ENCODE measurements around the gene UBE2QL1.

UBE2QL1 gene

DNA sequence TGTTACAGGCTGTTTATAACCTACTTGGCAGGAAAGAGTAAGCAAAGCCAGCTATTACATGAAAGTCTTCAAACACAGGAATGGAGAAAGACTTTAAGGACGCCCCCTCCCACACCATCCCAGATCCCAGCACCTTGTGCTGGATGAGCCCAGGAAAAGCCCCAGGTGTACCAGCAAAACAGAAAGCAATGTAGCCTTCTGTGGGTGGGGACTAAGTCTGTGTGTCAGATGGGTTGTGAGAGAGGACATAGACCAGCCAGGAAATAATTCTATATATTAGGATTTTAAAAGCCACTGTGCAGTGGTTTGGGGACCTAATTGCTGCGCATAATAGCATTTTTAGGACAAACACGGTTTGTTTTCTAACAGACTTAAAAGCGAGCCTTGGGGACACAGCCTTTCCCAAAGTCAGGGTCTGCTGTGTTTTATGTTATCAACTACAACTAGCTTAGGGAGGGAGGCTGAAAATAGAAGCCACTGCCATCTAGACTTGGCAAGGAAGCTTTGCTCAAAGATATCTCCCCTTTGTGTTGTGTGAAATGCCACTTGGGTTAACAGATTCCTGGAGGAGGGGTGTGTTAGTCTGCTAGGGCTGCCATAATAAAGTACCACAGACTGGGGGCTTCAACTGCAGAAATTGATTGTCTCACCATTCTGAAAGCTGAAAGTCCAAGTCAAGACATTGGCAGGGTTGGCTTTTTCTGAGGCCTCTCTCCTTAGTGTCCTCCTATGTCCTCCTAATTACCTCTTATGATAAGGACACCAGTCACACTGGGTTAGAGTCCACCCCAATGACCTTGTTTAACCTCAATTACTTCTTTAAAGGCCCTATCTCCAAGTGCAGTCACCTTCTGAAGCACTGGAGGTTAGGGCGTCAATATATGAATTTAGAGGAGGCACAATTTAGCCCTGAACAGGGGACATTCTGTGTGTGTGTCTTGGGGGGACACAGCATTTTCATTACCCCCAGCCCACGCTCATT is 17.2 kb upstream of the UBE2QL1 start:
- no peaks in the 10 kb centered on the region for H3K4me1 ChIP-seq (ENCODE audit: insufficient read depth, low read length, severe bottlenecking)
- TF ChIP-seq EZH2 (IDR thresholded peaks at IDR 0.05; ENCODE audit: borderline replicate concordance, low read length) = no peak
- TF ChIP-seq, protein P1, sequence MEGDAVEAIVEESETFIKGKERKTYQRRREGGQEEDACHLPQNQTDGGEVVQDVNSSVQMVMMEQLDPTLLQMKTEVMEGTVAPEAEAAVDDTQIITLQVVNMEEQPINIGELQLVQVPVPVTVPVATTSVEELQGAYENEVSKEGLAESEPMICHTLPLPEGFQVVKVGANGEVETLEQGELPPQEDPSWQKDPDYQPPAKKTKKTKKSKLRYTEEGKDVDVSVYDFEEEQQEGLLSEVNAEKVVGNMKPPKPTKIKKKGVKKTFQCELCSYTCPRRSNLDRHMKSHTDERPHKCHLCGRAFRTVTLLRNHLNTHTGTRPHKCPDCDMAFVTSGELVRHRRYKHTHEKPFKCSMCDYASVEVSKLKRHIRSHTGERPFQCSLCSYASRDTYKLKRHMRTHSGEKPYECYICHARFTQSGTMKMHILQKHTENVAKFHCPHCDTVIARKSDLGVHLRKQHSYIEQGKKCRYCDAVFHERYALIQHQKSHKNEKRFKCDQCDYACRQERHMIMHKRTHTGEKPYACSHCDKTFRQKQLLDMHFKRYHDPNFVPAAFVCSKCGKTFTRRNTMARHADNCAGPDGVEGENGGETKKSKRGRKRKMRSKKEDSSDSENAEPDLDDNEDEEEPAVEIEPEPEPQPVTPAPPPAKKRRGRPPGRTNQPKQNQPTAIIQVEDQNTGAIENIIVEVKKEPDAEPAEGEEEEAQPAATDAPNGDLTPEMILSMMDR (IDR thresholded peaks at IDR 0.05; ENCODE audit: low read length) = no peak
- no peaks in the 10 kb centered on the region for H3K9me2 ChIP-seq (ENCODE audit: low read depth, low read length)
- no peaks in the 10 kb centered on the region for H3K9me3 ChIP-seq (ENCODE audit: low read length)
- H3K27me3 ChIP-seq (ENCODE audit: insufficient read depth, low read length) = no peaks in the 10 kb centered on the region
- H3K4me2 ChIP-seq (ENCODE audit: low read length) = no peak overlapping the region
- H3K27ac ChIP-seq (ENCODE audit: low read depth, low read length, poor library complexity, severe bottlenecking) = no peak overlapping the region
- H4K20me1 ChIP-seq (ENCODE audit: insufficient read depth, low read length) = no peaks in the 10 kb centered on the region
- H3K36me3 ChIP-seq (ENCODE audit: insufficient read depth, low read length) = no peaks in the 10 kb centered on the region
- no peak overlapping the region for H3K4me3 ChIP-seq (ENCODE audit: low read depth, low read length, poor library complexity, severe bottlenecking)
- H3F3A ChIP-seq (ENCODE audit: insufficient read depth, low read length) = no peaks in the 10 kb centered on the region
- H3K79me2 ChIP-seq (ENCODE audit: insufficient read depth, low read length) = no peaks in the 10 kb centered on the region
- no peak overlapping the region for H2AFZ ChIP-seq (ENCODE audit: low read length)
- H3K9ac ChIP-seq (ENCODE audit: low read length) = no peak overlapping the region

GRCh38 chr5:6432206-6432605 is 16.5 kb upstream of the UBE2QL1 start:
- no peaks in the 10 kb centered on the region for H3K79me2 ChIP-seq (ENCODE audit: insufficient read depth, low read length)
- no peaks in the 10 kb centered on the region for H3K36me3 ChIP-seq (ENCODE audit: insufficient read depth, low read length)
- H2AFZ ChIP-seq (ENCODE audit: low read length) = no peak overlapping the region
- H3F3A ChIP-seq (ENCODE audit: insufficient read depth, low read length) = no peaks in the 10 kb centered on the region
- no peaks in the 10 kb centered on the region for H4K20me1 ChIP-seq (ENCODE audit: insufficient read depth, low read length)
- no peaks in the 10 kb centered on the region for H3K27me3 ChIP-seq (ENCODE audit: insufficient read depth, low read length)
- no peak for TF ChIP-seq EZH2 (IDR thresholded peaks at IDR 0.05; ENCODE audit: borderline replicate concordance, low read length)
- TF ChIP-seq, protein P1 (IDR thresholded peaks at IDR 0.05; ENCODE audit: low read length) = no peak
- H3K9me2 ChIP-seq (ENCODE audit: low read depth, low read length) = no peaks in the 10 kb centered on the region
- H3K9me3 ChIP-seq (ENCODE audit: low read length) = no peaks in the 10 kb centered on the region
- no peak overlapping the region for H3K4me3 ChIP-seq (ENCODE audit: low read depth, low read length, poor library complexity, severe bottlenecking)
- no peaks in the 10 kb centered on the region for H3K4me1 ChIP-seq (ENCODE audit: insufficient read depth, low read length, severe bottlenecking)
- no peak overlapping the region for H3K27ac ChIP-seq (ENCODE audit: low read depth, low read length, poor library complexity, severe bottlenecking)
- H3K9ac ChIP-seq (ENCODE audit: low read length) = no peak overlapping the region
- no peak overlapping the region for H3K4me2 ChIP-seq (ENCODE audit: low read length)

DNA sequence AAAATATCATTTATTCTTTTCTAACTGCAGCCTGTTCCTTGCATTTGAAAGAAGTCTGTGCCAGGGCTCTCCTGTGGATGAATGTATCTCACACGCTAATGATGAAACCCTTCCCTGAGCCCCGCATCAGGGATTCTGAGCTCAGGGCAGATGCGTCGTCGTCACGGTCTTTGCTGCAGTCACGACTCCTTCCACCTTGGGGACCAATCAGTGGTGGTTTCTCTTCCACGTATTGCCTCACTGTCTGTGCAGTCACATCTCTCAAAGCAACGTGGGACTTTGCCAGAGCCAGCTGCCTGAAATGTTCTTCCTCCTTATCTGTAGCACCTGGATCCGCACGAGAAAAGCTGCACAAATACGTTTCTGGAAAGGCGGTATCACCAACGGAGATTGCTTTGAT is 13.9 kb upstream of the UBE2QL1 start:
- H2AFZ ChIP-seq (ENCODE audit: low read length) = no peak overlapping the region
- H3K27me3 ChIP-seq (ENCODE audit: insufficient read depth, low read length) = no peaks in the 10 kb centered on the region

More for the DNA sequence above, 13.9 kb upstream of the UBE2QL1 start:
- Histone ChIP-seq H3K9me2 (ENCODE audit: low read depth, low read length) (no peaks in the 10 kb centered on the region), H4K20me1 (ENCODE audit: insufficient read depth, low read length) (no peaks in the 10 kb centered on the region), H3K36me3 (ENCODE audit: insufficient read depth, low read length) (no peaks in the 10 kb centered on the region), H3K9me3 (ENCODE audit: low read length) (no peaks in the 10 kb centered on the region), H3K79me2 (ENCODE audit: insufficient read depth, low read length) (no peaks in the 10 kb centered on the region), H3K4me3 (ENCODE audit: low read depth, low read length, poor library complexity, severe bottlenecking) (no peak overlapping the region), H3K4me1 (ENCODE audit: insufficient read depth, low read length, severe bottlenecking) (no peaks in the 10 kb centered on the region), H3K9ac (ENCODE audit: low read length) (no peak overlapping the region), H3K4me2 (ENCODE audit: low read length) (no peak overlapping the region), H3K27ac (ENCODE audit: low read depth, low read length, poor library complexity, severe bottlenecking) (no peak overlapping the region), H3F3A (ENCODE audit: insufficient read depth, low read length) (no peaks in the 10 kb centered on the region)
- no peak for TF ChIP-seq EZH2 (IDR thresholded peaks at IDR 0.05; ENCODE audit: borderline replicate concordance, low read length)

Data from OCI-LY1 (cell line).